K562 (cell line): Measurements from ENCODE around the gene HS6ST1. TPM values are rescaled to one million over a fixed set of nuclear protein-coding genes. Genes with fewer than 3 reads are reported as not detected.

ENCODE experiments used
- ILF3 ChIP-seq: fragments of 450-650 bp; IDR thresholded peaks from 2 replicates; pipeline ENCODE4 v1.6.1; 2018; ENCODE audit warnings: antibody characterized with exemption, mild to moderate bottlenecking, moderate library complexity, borderline replicate concordance
- L3MBTL2 ChIP-seq: fragments of 450-650 bp; IDR thresholded peaks from 2 replicates; pipeline ENCODE4 v1.6.1; 2016; ENCODE audit warnings: mild to moderate bottlenecking, moderate library complexity
- NFE2 ChIP-seq: IDR thresholded peaks from 2 replicates; pipeline ENCODE4 v1.6.1; 2014; ENCODE audit warnings: antibody characterized with exemption, low read depth
- RFX1 ChIP-seq: fragments of 450-650 bp; IDR thresholded peaks from 2 replicates; pipeline ENCODE4 v1.6.1; 2016; ENCODE audit warnings: mild to moderate bottlenecking, moderate library complexity
- TRIM28 ChIP-seq: fragments of 450-650 bp; IDR thresholded peaks from 2 replicates; pipeline ENCODE4 v1.6.1; 2017
- YBX1 ChIP-seq: fragments of 450-650 bp; IDR thresholded peaks from 2 replicates; pipeline ENCODE4 v1.7.1; 2016; ENCODE audit warnings: mild to moderate bottlenecking
- ZNF311 ChIP-seq: fragments of 250-450 bp; sonication (Bioruptor Pico); IDR thresholded peaks from 2 replicates; pipeline ENCODE4 v1.4.0; 2020; ENCODE audit warnings: mild to moderate bottlenecking, moderate library complexity
- ZNF384 ChIP-seq: IDR thresholded peaks from 2 replicates; pipeline ENCODE4 v1.6.1; 2012; ENCODE audit warnings: low read depth, low read length, improper control_type of control experiment
- ZNF780A ChIP-seq: fragments of 250-450 bp; sonication (Bioruptor Pico); IDR thresholded peaks from 2 replicates; pipeline ENCODE4 v1.5.0; 2021; ENCODE audit warnings: mild to moderate bottlenecking
- polyA plus RNA-seq, 8 experiments: library from polyadenylated mRNA; depleted of rRNA in 4 of 8; stranded (reverse) in 5 of 8; unstranded in 3 of 8; fragments of >200 nt; fragmentation: Nextera tagmentation in 2 of 8; fragmentation: Illumina TruSeq in 1 of 8; extraction: Ambion mirVana in 2 of 8; extraction: Trizol in 1 of 8; gene quantifications; 2 replicates each; pipeline versions ENCODE4 v1.2.1 to v1.2.3, GENCODE V29; 2011 to 2014; ENCODE audit warnings: inconsistent platforms in 1 of 8, missing spikeins in 1 of 8
- total RNA-seq, 7 experiments: library from RNA; depleted of rRNA in 6 of 7; stranded (reverse); fragments of >200 nt in 6 of 7; fragmentation: Illumina TruSeq in 2 of 7; extraction: Trizol in 2 of 7; gene quantifications; 2 replicates each; pipeline versions ENCODE4 v1.2.1 to v1.2.3, GENCODE V29; 2011 to 2021; ENCODE audit warnings: low replicate concordance in 1 of 7
- TF ChIP-seq, protein P1 (sequence below), 2 experiments: fragments of 450-650 bp; formaldehyde crosslinking in 1 of 2; IDR thresholded peaks; 2 replicates each; pipeline versions ENCODE4 v1.4.0 to v1.6.1; 2014 to 2020; ENCODE audit warnings: mild to moderate bottlenecking in 2 of 2, borderline replicate concordance in 1 of 2, low read depth in 1 of 2
- TF ChIP-seq, protein P2 (sequence below): IDR thresholded peaks from 3 replicates; pipeline ENCODE4 v1.6.1; 2011; ENCODE audit warnings: borderline replicate concordance, mild to moderate bottlenecking, moderate library complexity; ENCODE audit not compliant: insufficient read length; ENCODE audit errors: extremely low read depth

HS6ST1 gene
- total and polyA plus RNA-seq, 9 of the 15 experiments (the other 6 are each of a cell fraction or from before 2014, with no cell fraction given), result 0.06 to 7.4 (median 3.8) TPM

- TF ChIP-seq NFE2, result no peak
- no peak for TF ChIP-seq RFX1
- no peak for TF ChIP-seq ZNF384
- TF ChIP-seq TRIM28, result no peak
- TF ChIP-seq, protein P1, sequence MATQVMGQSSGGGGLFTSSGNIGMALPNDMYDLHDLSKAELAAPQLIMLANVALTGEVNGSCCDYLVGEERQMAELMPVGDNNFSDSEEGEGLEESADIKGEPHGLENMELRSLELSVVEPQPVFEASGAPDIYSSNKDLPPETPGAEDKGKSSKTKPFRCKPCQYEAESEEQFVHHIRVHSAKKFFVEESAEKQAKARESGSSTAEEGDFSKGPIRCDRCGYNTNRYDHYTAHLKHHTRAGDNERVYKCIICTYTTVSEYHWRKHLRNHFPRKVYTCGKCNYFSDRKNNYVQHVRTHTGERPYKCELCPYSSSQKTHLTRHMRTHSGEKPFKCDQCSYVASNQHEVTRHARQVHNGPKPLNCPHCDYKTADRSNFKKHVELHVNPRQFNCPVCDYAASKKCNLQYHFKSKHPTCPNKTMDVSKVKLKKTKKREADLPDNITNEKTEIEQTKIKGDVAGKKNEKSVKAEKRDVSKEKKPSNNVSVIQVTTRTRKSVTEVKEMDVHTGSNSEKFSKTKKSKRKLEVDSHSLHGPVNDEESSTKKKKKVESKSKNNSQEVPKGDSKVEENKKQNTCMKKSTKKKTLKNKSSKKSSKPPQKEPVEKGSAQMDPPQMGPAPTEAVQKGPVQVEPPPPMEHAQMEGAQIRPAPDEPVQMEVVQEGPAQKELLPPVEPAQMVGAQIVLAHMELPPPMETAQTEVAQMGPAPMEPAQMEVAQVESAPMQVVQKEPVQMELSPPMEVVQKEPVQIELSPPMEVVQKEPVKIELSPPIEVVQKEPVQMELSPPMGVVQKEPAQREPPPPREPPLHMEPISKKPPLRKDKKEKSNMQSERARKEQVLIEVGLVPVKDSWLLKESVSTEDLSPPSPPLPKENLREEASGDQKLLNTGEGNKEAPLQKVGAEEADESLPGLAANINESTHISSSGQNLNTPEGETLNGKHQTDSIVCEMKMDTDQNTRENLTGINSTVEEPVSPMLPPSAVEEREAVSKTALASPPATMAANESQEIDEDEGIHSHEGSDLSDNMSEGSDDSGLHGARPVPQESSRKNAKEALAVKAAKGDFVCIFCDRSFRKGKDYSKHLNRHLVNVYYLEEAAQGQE (IDR thresholded peaks at IDR 0.05; ENCODE audit: borderline replicate concordance), result no peak
- TF ChIP-seq, protein P1 (CRISPR knock-in tag; IDR thresholded peaks at IDR 0.05; ENCODE audit: low read depth), result no peak
- TF ChIP-seq L3MBTL2, result no peak
- no peak for TF ChIP-seq ZNF780A (CRISPR knock-in tag)
- TF ChIP-seq, protein P2, sequence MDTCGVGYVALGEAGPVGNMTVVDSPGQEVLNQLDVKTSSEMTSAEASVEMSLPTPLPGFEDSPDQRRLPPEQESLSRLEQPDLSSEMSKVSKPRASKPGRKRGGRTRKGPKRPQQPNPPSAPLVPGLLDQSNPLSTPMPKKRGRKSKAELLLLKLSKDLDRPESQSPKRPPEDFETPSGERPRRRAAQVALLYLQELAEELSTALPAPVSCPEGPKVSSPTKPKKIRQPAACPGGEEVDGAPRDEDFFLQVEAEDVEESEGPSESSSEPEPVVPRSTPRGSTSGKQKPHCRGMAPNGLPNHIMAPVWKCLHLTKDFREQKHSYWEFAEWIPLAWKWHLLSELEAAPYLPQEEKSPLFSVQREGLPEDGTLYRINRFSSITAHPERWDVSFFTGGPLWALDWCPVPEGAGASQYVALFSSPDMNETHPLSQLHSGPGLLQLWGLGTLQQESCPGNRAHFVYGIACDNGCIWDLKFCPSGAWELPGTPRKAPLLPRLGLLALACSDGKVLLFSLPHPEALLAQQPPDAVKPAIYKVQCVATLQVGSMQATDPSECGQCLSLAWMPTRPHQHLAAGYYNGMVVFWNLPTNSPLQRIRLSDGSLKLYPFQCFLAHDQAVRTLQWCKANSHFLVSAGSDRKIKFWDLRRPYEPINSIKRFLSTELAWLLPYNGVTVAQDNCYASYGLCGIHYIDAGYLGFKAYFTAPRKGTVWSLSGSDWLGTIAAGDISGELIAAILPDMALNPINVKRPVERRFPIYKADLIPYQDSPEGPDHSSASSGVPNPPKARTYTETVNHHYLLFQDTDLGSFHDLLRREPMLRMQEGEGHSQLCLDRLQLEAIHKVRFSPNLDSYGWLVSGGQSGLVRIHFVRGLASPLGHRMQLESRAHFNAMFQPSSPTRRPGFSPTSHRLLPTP, result no peak
- TF ChIP-seq YBX1, result no peak
- TF ChIP-seq ZNF311, result no peak
- TF ChIP-seq ILF3, result no peak
These were observed 24.7 kb downstream of the HS6ST1 start (continued) for GRCh38 chr2:128293870-128294455.
